HG03045 (cell line): Measurements from ENCODE around the gene GPC6.
"Not testable (repeated sequence)": the region's sequence is repeated elsewhere in the genome, so short reads cannot be mapped to it uniquely, and the experiment has no call there.

Source experiments
- ATAC-seq: cut with Tn5 transposase; IDR thresholded peaks from one replicate; pipeline ENCODE4 v1.9.1; 2021; ENCODE audit warnings: mild to moderate bottlenecking, moderate library complexity; ENCODE audit not compliant: unreplicated experiment

Gene GPC6

DNA sequence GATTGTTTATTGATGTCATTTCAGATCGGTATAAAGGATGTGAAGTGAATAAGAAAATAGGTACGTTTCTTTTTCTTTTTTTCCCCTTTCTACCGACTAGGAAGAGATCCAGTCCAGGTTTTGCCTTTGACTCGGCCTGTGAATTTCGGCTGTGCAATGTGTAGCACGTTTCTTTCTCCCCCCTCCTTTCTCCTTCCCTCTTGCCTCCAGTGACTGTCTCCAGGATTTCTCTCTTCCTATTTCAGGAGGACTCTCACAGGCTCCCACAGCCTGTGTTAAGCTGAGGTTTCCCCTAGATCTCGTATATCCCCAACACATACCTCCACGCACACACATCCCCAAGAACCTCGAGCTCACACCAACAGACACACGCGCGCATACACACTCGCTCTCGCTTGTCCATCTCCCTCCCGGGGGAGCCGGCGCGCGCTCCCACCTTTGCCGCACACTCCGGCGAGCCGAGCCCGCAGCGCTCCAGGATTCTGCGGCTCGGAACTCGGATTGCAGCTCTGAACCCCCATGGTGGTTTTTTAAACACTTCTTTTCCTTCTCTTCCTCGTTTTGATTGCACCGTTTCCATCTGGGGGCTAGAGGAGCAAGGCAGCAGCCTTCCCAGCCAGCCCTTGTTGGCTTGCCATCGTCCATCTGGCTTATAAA lies at the start of gene GPC6:
Gene GPC6, plus strand, starts transcription at position 185 of the 657 bp plus-strand sequence.
- no peak for ATAC-seq

DNA sequence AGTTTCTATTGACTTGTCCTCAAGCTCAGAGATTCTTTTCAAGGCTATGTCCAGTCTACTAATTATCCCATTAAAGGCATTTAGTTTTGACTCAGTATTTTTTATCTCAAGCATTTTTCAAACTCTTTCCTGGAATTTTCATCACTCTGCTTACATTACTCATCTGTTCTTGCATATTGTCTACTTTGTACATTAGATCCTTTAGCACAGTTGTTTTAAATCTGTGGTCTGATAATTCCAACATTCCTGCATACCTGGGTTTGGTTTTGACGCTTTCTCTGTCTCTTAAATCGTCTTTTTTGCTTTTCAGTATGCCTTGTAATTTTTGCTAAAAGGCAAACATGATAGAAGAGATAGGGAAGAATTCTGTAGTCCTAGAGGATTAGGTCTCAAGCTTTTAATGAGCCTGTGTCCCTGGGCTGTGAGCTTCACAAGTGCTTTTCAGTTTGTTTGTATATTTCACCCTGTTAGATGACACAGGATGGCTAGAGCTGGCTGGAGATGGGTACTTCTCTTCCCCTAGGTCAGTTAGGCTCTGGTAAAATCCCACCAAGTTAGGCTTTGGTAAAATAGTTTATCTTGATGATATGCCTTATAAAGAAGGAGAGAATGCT lies 46.1 kb upstream of the GPC6 start:
- ATAC-seq = no peak

- no peak for ATAC-seq
These were observed 44.2 kb upstream of the GPC6 start for GRCh38 chr13:93182406-93182805.

DNA sequence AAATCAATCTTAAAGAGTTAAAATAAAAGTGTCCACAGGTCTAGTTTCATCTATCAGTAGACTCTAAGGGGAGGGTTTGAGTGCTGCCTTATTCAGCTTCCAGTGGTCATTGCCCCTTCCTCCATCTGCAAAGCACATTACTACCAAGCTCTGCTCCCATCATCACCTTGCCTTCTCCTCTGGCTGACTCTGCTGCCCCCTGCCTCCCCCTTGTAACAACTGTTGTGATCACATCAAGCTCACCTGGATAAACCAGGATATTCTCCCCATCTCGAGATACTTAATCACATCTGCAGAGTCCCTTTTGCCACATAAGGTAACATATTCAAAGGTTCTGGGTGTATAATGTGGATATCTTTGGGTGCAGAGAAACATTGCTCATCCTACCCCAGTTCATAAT lies 43.3 kb upstream of the GPC6 start:
- ATAC-seq = no peak

DNA sequence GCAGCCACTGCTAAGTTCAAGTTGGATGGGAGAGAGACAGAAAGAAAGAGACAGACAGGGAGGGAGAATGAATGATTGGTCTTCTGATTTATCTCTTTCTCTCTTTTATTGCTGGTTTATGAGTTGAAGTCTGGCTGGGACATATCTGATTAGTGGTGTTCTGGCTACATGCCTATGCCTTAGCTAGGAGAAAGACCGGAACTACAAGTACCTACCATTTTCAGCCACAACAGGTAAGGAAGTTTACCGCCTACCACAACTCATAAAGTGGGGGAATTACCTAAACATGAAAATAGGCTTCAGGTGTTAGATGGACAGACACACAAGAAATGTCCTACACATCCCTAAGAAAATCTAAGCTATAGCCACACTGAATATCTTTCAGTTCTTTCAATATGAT lies 36.6 kb upstream of the GPC6 start:
- ATAC-seq = no peak

GRCh38 chr13:93193682-93194081 lies 32.9 kb upstream of the GPC6 start:
- ATAC-seq = no peak

DNA sequence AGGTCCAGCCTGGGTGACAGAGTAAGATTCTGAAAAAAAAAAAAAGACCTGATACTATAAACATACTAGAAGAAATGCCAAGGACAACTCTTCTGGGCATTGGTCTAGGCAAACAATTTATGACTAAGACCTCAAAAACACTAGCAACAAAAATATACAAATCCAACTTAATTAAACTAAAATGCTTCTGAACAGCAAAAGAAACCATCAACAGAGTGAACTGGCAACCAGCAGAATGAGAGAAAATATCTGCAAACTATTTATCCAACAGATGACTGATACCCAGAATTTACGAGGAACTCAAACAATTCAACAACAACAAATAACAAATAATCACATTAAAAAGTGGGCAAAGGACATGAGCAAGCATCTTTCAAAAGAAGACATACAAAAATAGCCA lies 26.8 kb upstream of the GPC6 start:
- no peak for ATAC-seq

GRCh38 chr13:93200626-93201025 lies 26.0 kb upstream of the GPC6 start:
- no peak for ATAC-seq

DNA sequence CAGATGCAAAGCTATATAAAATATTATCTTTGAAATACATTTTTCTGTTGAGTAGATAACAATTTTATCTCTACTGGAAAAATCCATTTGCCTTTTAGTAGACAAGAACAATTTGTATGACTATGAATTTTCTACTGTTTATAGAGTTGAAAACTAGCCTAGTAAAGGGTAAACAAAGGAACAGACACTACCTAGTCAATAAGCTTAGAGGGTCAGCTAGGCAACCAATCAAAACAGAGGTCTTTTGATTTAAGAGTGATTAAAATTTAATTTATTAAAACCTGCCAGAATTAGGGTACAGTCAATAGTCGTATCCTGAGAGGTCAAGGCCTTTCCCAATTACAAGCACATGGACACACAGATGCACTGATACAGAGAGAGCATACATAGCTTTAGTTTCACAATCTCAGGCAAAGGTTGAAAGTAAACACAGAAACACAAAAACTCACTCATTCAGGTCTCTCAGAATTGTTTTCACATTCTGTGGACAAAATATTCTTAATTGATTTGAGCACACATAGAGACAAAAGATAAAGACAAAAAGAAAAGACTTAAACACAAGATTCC lies 24.5 kb upstream of the GPC6 start:
- ATAC-seq = no peak

DNA sequence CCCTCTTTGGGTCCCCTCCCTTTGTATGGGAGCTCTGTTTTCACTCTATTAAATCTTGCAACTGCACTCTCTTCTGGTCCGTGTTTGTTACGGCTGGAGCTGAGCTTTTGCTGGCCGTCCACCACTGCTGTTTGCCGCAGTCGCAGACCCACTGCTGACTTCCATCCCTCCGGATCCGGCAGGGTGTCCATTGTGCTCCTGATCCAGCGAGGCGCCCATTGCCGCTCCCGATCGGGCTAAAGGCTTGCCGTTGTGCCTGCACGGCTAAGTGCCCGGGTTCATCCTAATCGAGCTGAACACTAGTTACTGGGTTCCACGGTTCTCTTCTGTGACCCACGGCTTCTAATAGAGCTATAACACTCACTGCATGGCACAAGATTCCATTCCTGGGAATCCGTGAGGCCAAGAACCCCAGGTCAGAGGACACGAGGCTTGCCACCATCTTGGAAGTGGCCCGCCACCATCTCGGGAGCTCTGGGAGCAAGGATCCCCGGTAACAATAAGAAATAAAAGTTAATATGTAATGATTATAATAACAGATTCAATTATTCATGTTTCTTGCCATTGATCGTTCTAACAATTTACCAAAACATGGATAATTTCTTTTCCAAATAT lies 19.7 kb upstream of the GPC6 start:
- ATAC-seq = not testable (repeated sequence)

DNA sequence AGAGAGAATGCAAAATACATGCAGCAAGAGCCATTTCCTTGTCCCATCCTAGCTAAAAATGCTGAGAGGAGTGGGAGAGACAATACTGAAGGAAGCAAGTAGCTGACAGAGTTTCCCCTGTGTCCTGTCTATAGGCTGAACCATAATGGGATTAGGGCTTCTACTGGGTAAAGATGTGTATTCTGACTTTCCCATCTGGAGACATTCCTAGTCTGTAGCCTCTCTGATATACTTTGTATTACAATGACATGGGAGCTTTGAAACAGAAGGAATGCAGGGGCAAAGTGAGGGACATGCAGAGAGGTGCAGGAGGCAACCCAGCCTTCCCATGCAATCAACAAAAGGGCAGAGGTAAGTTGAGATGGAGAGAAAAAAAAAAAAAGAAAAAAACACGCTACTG lies 10.5 kb upstream of the GPC6 start:
- ATAC-seq = no peak

DNA sequence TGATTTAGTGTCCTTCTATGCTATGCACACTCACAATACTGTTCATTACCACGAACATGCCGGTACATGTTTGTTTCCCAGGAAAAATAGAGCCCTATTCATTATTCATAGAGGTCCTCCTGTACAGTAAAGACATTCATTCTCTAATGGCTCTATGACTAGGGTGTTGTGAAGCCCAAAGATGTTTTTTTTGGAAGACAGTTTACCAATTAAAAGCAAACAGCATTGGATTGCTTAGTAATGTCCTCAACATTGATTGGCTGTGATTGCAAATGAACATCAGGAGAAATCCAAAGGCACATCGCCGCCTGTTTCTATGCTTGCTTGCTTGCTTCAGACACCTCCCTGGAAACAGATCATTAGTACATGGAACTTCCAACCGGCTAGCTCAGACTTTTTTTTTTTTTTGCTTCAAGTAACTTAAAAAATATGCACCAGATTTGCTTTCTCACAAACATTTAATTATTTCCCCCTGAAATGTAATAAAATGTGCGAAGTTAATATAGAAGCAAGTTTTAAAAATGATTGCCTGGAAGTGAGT lies 8.8 kb upstream of the GPC6 start:
- no peak for ATAC-seq

- no peak for ATAC-seq
These were observed 8.0 kb upstream of the GPC6 start for GRCh38 chr13:93218583-93218982.

DNA sequence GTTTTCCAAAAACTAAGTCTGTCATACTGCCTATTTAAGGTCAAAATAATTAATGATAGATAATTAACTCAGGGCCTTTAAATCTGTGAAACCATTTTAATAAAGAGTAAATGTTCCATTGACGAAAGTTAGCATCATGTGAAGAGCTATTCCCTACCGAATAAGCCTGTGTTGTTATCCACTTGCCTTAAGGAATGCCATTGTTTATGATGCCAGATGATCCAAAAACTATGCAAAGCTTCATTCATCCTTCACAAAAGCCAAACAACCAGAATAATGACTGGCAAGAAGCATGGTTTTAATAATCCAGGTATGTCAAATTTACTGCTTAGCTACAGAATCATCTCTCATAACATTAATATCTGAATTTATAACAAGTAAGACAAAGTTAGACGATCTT lies 6.5 kb upstream of the GPC6 start:
- ATAC-seq = no peak

GRCh38 chr13:93222976-93223375 lies 3.6 kb upstream of the GPC6 start:
- ATAC-seq = no peak

GRCh38 chr13:93224535-93224934 lies 2.1 kb upstream of the GPC6 start:
- ATAC-seq = no peak

DNA sequence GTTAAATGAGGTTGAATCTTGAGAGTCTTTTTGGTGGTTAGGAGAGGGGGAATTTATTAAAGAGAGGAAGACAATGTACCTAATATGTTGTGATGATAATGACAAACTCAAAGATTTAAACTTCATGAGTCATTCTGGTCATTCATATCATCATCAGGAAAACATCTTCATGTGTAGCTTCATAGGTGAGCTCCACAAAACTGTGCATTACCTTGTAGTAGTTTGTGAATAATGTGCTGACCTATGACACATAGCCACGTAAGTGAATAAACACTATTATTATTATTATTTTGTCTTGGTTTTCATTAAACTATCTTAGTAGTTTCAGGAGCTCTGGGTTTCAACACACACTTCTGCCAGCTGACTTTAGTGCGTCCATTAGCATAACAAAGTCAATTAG lies 997 bp upstream of the GPC6 start:
- ATAC-seq = no peak

DNA sequence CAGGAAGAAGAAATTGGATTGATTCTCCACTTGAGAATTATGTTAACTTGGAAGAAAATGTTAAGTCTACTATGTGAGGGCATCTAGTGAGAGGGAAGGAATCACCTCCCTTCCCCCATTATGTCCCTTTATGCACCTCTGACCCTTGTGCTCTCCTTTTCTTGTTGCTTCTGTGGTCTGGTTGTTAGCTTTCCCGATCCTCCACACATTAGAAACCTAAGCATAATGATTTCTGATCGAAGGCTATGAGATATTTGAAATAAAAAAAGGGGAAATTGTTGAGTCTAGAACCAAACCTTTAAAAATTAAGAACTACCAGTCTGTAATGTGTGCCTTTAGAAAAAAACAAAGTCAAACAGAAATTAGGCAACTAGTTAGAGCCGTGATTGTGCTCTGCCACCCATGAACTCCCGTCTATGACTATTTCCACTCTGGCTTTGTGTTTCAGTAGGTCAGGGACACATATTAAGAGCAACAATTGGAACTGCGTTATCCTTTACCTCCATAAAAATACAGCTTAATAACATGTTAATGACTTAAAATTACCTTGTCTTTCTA lies 463 bp upstream of the GPC6 start:
- ATAC-seq = no peak

GRCh38 chr13:93227280-93227877 lies 772 bp downstream of the GPC6 start:
- no peak for ATAC-seq

- no peak for ATAC-seq
These were observed 1.5 kb downstream of the GPC6 start for GRCh38 chr13:93227878-93228642.

GRCh38 chr13:93228643-93228937 lies 2.0 kb downstream of the GPC6 start:
- no peak for ATAC-seq
